ENCODE data around the gene RAMP1.

RAMP1 gene

GRCh38 chr2:237889811-237890210 lies 30.4 kb downstream of the RAMP1 start:
- no peak overlapping the region for H3K4me2 ChIP-seq (ENCODE audit: low read depth, low read length, poor library complexity, severe bottlenecking)
- TF ChIP-seq EZH2phosphoT487 (conservative IDR thresholded peaks at IDR 0.05; ENCODE audit: low read length) = no peak
- TF ChIP-seq, protein P1, sequence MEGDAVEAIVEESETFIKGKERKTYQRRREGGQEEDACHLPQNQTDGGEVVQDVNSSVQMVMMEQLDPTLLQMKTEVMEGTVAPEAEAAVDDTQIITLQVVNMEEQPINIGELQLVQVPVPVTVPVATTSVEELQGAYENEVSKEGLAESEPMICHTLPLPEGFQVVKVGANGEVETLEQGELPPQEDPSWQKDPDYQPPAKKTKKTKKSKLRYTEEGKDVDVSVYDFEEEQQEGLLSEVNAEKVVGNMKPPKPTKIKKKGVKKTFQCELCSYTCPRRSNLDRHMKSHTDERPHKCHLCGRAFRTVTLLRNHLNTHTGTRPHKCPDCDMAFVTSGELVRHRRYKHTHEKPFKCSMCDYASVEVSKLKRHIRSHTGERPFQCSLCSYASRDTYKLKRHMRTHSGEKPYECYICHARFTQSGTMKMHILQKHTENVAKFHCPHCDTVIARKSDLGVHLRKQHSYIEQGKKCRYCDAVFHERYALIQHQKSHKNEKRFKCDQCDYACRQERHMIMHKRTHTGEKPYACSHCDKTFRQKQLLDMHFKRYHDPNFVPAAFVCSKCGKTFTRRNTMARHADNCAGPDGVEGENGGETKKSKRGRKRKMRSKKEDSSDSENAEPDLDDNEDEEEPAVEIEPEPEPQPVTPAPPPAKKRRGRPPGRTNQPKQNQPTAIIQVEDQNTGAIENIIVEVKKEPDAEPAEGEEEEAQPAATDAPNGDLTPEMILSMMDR (IDR thresholded peaks at IDR 0.05; ENCODE audit: insufficient read depth, low read length, poor library complexity, severe bottlenecking) = no peak
- no peaks in the 10 kb centered on the region for H3F3A ChIP-seq (ENCODE audit: insufficient read depth)
- H4K20me1 ChIP-seq (ENCODE audit: low read depth, low read length) = no peaks in the 10 kb centered on the region
- no peaks in the 10 kb centered on the region for H3K9me3 ChIP-seq (ENCODE audit: insufficient read depth, low read length)
- no peaks in the 10 kb centered on the region for H3K9me2 ChIP-seq (replicated peaks; ENCODE audit: insufficient read depth, low read length)
- H3K36me3 ChIP-seq (ENCODE audit: low read length) = no peaks in the 10 kb centered on the region
- H2AFZ ChIP-seq (ENCODE audit: low read depth, low read length, severe bottlenecking) = no peak overlapping the region
- no peak overlapping the region for H3K4me3 ChIP-seq (ENCODE audit: insufficient read depth, low read length, poor library complexity, severe bottlenecking)
- no peaks in the 10 kb centered on the region for H3K27me3 ChIP-seq (ENCODE audit: low read length)
- no peak overlapping the region for H3K9ac ChIP-seq (ENCODE audit: low read length)
- H3K79me2 ChIP-seq (ENCODE audit: insufficient read depth, low read length) = no peaks in the 10 kb centered on the region
- no peak overlapping the region for H3K27ac ChIP-seq (ENCODE audit: low read depth, low read length)

DNA sequence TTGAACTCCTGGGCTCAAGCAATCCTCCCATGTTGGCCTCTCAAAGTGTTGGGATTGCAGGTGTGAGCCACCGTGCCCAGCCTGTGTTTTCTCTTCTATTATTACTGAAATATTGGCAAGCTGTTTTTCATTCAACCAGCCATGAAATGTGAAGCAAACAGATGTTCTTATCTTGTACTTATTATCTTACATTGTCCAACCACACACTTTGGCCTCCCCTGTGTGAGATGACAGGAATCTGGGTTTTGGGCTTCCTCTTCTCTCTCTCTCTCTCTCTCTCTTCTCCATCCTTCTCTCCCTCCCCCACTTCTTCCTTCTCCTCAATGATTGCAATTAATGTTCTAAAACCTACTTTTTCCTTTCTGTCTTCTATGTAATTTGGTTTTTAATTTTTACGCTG lies 33.1 kb downstream of the RAMP1 start:
- TF ChIP-seq, protein P1 (IDR thresholded peaks at IDR 0.05; ENCODE audit: insufficient read depth, low read length, poor library complexity, severe bottlenecking) = no peak
- TF ChIP-seq EZH2phosphoT487 (conservative IDR thresholded peaks at IDR 0.05; ENCODE audit: low read length) = no peak
- Histone ChIP-seq H3K9ac (ENCODE audit: low read length) (no peak overlapping the region), H3K36me3 (ENCODE audit: low read length) (no peaks in the 10 kb centered on the region), H3K4me2 (ENCODE audit: low read depth, low read length, poor library complexity, severe bottlenecking) (no peak overlapping the region), H2AFZ (ENCODE audit: low read depth, low read length, severe bottlenecking) (no peak overlapping the region), H3K79me2 (ENCODE audit: insufficient read depth, low read length) (no peaks in the 10 kb centered on the region), H3K9me2 (replicated peaks; ENCODE audit: insufficient read depth, low read length) (no peaks in the 10 kb centered on the region), H3K27me3 (ENCODE audit: low read length) (no peaks in the 10 kb centered on the region), H3K9me3 (ENCODE audit: insufficient read depth, low read length) (no peaks in the 10 kb centered on the region), H3F3A (ENCODE audit: insufficient read depth) (no peaks in the 10 kb centered on the region), H3K4me3 (ENCODE audit: insufficient read depth, low read length, poor library complexity, severe bottlenecking) (no peak overlapping the region), H3K27ac (ENCODE audit: low read depth, low read length) (no peak overlapping the region), H4K20me1 (ENCODE audit: low read depth, low read length) (no peaks in the 10 kb centered on the region)

DNA sequence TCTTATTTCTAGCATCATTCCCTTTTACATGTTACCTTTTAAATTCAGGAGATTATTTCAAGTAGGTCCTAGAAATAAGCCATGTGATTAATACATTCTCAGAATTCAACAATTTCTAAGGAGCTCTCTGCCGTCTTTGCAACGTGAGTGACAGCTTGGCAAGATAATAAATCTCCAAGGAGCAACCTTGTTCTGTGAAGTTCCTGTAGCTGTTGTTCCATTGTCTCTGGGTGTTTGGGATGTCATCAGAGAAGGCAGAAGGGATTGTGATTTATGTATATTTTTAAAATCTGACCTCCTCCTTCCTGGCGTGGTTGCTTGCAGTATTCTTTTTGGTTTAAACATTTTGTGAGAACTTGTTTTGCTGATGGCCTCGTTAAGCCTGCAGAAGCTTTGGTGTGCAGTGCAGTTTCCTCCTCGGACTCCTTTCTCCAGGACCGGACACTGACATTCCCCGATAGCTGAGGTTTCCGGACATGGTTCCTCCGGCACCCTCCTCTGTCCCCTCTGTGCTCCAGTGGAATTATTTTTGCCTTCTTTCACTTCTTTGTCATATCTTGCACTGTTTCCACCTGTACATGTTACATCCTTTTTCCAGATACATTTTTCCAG lies 33.7 kb downstream of the RAMP1 start:
- Histone ChIP-seq H3K9ac (ENCODE audit: low read length) (no peak overlapping the region), H3K4me3 (ENCODE audit: insufficient read depth, low read length, poor library complexity, severe bottlenecking) (no peak overlapping the region), H3F3A (ENCODE audit: insufficient read depth) (no peaks in the 10 kb centered on the region), H3K79me2 (ENCODE audit: insufficient read depth, low read length) (no peaks in the 10 kb centered on the region), H3K27ac (ENCODE audit: low read depth, low read length) (no peak overlapping the region), H3K9me3 (ENCODE audit: insufficient read depth, low read length) (no peaks in the 10 kb centered on the region), H4K20me1 (ENCODE audit: low read depth, low read length) (no peaks in the 10 kb centered on the region), H3K4me2 (ENCODE audit: low read depth, low read length, poor library complexity, severe bottlenecking) (no peak overlapping the region), H3K27me3 (ENCODE audit: low read length) (no peaks in the 10 kb centered on the region), H3K36me3 (ENCODE audit: low read length) (no peaks in the 10 kb centered on the region), H3K9me2 (replicated peaks; ENCODE audit: insufficient read depth, low read length) (no peaks in the 10 kb centered on the region), H2AFZ (ENCODE audit: low read depth, low read length, severe bottlenecking) (no peak overlapping the region)
- TF ChIP-seq, protein P1 (IDR thresholded peaks at IDR 0.05; ENCODE audit: insufficient read depth, low read length, poor library complexity, severe bottlenecking) = no peak
- no peak for TF ChIP-seq EZH2phosphoT487 (conservative IDR thresholded peaks at IDR 0.05; ENCODE audit: low read length)

All from SU-DHL-6 (cell line).